ENCODE measurements around the gene GNAQ.

The GNAQ gene

DNA sequence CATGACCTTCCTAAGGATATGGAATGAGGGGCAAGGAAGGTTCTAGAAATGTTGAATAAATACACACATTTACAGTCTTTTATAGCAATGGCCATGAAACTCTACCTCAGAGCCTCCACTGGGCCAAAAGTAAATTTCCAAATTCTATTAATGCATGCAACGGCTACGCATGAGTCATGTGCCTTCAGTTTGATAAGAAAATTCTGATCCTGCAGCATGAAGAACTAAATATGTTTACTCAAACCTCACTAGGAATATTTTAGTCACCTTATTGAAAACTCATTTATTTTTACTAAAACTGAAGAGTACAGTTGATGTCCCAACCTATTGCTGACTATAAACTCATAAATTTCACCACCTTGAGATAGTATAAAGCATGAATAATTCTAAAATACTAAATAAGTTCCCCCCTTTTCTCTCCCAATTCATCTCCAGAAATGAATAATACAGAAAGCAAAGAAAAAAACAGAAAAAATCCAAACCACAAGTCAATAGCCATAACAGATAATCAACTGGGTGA lies 92.4 kb downstream of the GNAQ start:
- no peak for DNase-seq

GRCh38 chr9:77938163-77938562 lies 93.4 kb downstream of the GNAQ start:
- DNase-seq = no peak

DNA sequence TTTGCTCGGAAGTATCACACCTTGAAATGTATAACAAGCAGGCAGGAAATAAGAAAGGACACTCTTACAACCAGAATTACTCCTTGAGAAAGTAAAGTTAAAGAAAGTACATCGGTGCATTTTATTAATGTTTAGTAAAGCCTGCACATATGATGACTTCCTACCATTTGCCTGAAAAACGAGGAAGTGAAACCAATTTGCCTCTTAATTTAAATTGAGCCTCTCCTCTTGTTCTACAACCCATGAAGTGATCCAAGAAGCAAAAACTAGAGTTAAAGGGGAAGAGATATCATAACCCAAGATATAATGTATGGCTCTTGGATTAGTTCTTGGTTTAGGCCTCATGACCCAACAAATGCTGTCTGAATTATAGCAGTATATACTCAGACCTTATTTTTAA lies 95.6 kb downstream of the GNAQ start:
- DNase-seq = no peak

GRCh38 chr9:77935211-77935610 lies 96.4 kb downstream of the GNAQ start:
- no peak for DNase-seq

- no peak for DNase-seq
Observed at GRCh38 chr9:77933976-77934375, 97.6 kb downstream of the GNAQ start.

DNA sequence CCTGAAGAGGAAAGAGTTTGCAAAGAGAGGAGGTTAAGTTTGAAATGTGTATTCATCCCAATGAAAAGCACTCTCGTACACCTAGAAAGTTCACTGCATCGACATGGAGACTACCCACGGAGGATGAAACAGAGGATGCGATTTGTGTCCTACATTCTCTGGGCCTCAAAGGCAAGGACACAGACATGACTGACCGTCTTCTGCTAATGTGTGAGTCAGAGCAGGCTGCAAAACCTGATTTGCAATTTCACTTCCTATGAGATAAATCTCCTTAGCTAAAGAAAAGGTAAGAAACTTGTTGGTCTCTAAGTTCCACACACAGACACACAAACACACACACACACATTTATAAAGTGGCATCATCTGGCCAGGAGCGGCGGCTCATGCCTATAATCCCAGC lies 98.6 kb downstream of the GNAQ start:
- no peak for DNase-seq

DNA sequence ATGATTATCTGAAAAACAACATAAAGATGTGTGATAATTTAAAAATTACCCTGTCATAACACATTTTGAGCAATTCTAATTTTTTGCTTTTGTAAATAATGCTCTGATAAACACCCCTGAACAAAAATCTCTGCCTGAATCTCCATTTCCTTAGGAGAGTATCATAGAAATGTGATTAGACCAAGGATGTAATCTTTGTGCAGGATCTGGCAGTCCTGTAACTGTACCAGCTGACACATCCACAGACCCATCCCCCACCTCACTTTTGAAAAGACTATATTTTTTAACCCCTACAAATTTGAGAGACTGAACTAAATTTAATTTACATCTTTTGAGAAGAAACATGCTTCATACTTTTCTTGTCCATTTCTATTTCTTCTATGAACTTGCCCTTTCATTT lies 101.7 kb downstream of the GNAQ start:
- DNase-seq = no peak

DNA sequence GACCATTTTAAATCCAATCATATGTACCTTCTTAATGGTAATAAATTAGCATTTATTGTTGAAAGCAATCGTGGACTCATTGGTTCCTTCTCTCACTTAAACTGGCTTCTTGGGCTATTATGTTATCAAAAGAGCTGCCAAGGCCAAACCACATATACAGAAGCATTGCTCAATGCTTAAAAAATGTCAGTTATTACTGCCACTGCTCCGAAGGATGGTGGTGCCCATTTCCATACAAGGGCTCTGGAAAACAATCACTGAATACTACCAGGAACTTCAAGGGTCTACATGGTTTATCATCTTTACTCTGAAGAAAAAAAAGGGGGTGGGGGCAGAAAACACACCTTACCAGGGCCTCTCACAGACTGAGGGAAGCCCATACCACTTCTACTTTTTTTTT lies 104.3 kb downstream of the GNAQ start:
- no peak for DNase-seq

DNA sequence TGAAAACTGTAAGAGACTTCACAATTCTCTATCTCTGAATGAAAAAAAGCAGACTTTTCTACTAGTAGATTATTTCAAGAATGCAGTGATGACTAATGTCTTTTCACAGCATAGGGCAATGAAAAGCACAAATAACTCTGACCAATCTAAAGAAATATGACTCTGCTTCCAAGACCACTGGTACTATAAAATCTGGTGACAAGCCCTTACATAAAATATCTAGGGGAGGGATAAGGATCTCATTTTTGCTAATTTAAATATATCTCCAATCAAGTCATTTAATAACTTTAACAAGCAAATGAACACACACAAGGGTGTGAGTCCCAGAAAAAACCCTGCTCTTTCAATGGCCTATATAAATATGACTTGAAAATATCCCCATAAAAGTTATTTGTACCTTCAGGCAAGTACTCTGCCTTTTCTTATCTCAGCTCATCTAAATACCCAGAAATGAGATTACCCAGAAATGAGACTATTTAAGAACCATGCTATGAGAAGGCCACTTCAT lies 105.2 kb downstream of the GNAQ start:
- no peak for DNase-seq

DNA sequence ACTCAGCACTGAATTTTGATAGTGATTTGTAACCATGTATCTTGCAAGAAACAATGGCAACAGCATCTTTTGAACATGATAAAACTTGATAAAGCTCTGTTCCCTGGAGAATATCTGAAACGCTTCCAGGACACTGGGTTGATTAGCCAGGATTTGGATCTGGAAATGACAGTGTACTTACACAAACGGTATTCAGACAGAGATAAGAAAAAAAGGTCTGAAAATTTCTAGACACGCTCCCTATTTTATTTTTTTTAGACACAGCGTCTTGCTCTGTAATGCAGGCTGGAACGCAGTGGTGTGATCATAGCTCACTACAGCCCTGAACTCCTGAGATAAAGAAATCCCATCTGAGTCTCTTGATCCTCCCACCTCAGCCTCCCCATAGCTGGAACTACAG lies 109.0 kb downstream of the GNAQ start:
- DNase-seq = no peak

DNA sequence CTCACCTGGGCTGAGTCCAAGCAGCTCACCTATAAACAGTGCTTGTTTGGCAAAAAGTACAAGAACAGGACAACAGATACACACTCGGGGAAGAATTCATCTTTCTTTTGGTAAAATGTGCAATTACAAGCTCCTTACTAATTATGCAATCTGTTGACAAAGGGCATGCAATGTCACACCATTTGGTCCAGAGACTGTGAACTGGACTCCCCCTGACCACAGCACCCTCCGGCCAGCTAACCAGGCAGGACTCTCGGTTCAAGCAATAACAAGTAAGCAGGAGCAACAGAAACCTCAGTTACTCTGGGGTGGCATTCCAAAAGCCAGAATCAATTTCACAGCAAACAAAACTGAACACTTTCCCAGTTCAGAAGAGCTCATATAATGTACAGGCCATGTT lies 113.8 kb downstream of the GNAQ start:
- no peak for DNase-seq

GRCh38 chr9:77916820-77917219 lies 114.8 kb downstream of the GNAQ start:
- DNase-seq = no peak

GRCh38 chr9:77916410-77916819 lies 115.2 kb downstream of the GNAQ start:
- DNase-seq = no peak

- no peak for DNase-seq
Observed at GRCh38 chr9:77915744-77916143, 115.9 kb downstream of the GNAQ start.

DNA sequence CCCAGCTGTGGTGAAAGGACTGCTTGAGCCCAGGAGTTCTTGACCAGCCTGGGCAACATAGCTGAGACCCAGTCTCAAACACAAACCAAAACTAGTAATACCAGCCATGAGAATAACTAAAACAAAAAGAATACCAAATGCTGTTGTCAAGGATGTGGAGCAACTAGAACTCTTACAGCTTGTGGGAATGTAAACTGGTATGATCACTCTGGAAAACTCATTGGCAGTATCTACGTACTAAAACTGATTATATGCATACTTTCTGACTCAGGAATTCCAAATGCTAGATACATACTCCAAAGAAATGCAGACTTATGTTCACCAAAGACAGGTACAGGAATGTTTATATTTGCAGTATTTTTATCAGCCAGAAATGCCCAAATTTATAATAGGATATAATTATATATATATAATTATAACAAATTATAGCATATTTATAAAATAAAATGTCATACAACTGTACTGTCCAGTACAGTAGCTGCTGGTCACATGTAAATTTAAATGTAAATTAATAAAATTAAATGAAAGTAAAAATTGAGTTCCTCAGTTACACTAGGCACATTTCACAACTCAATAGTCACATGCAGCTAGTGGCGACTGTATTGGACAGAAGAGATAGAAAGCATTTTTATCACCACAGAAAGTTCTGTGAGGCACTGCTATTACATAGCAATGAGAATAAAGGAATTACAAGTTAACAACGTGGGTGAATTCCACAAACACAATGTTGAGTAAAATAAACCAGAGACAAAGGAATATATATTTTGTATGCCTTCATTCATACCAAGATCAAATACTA lies 118.5 kb downstream of the GNAQ start:
- no peak for DNase-seq

DNA sequence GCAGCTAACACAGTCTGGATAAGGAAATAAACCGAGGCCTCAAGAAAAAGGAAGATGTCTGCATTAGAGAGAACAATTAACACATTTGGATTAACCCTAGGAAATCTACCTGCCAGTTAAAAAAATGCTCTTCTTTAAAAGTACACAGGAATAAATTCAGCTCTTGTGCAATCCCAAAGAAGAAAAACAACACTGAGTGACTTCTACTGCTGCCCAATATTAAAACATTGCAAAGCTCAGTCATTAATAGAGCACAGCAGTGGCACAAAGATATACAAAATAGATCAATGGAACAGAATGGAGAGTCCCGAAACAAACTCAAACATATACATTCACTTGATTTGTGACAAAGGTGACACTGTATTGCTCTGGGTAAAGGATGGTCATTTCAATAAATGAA lies 119.7 kb downstream of the GNAQ start:
- no peak for DNase-seq

- no peak for DNase-seq
Observed at GRCh38 chr9:77910194-77910621, 121.4 kb downstream of the GNAQ start.

DNA sequence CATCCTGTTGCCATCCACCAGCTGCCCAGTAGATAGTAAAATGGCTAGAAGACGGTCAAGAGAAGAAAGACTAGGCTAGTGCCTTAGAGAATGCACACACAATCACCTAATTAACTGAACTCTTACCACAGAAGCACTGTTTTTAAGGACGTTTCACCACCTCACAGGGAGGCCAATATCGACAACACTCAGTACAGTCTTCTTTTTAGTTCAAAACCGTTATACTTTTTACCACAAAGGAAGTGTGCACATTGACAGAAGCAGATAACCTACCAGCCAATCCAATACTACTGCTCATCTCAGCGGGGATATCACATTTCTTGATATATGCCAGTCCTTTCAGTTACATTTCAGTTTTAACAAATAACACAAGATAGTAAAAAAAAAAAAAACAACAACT lies 122.3 kb downstream of the GNAQ start:
- no peak for DNase-seq

DNA sequence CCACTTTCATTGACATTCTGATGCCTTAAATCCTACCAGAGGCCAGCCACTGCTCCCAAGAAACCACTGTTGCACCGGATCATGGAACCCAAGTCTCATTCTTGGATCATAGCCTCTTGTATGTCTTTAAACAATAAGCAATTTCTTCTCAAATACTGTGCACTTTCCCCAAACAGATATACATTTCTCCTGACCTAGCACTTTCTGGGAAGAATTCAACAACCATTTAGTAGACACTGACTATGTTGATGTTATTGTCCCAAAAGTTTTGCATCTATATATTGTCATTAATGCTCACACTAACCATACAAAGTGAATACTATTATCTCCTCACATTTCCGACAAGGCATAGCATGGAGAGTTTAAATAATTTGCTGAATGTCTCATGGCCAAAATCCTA lies 123.3 kb downstream of the GNAQ start:
- no peak for DNase-seq

DNA sequence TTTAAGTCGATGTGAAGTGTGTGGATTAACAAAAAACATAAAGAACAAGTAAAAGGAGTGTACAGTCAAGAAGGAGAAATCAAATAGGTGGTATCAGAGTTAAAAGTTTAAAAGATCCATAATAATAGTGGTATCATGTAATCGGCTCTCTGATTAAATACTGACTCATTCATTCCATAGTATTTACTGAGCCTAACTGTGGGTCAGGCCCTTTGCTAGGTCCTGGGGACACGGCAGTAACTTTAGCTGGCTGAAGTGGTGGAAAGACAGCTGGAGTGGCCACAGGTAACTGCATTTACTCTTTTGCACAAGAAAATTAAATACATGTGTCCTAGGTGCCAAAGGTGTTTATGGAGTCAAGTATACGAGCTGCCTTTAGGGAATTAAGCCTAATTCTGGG lies 124.0 kb downstream of the GNAQ start:
- no peak for DNase-seq

GRCh38 chr9:77906991-77907390 lies 124.6 kb downstream of the GNAQ start:
- DNase-seq = no peak

DNA sequence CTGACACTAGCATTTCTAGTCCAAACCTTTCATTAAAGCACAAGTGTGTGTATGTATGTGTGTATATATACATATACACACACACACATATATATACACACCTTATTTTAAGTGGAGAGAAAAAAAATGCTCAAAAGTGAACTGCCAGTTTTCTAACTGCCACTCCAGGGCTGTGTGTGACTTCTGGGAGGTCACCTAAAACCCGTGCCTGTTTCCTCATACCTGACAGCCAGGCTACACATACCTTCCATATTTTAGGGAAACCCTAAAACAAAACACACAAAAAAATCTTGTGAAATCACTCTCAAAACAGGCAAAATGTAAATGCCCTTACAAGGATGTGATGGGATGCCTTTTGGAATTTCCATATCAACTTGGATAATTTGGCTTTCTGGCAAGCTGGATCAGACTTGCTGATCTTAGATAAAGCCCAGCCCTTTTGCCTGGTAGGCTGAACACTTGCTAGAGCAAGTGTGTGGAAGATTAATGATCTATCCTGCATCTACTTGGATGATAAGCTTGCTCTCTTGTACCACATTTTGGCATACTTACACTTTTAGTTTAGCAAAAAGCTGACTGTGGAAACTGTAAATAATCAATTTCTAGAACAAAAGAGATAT lies 127.8 kb downstream of the GNAQ start:
- no peak for DNase-seq

- no peak for DNase-seq
Observed at GRCh38 chr9:77901771-77902170, 129.8 kb downstream of the GNAQ start.

DNA sequence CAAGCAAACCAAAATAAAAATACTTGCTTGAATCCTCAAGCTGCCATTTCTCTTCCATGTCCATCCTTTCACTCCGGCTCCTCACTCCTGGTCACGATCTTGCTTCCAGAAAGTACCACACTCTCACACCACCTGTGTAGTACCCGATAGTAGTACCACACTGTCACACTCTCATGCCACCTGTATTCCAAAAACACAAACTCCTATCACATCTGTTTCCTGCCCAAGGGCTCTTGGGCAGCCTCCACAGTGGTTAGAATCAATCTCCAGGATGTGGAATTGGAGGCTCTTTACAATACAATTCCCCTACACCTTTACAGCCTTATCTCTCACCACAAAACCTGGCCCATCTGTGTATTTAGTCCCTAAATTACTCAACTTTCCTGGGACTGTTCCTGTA lies 130.6 kb downstream of the GNAQ start:
- no peak for DNase-seq
